Measurements from ENCODE around the gene FIBCD1. TPM values are rescaled to one million over a fixed set of nuclear protein-coding genes. Genes with fewer than 3 reads are reported as not detected.
"Not testable (repeated sequence)": the region's sequence is repeated elsewhere in the genome, so short reads cannot be mapped to it uniquely, and the experiment has no call there.

The FIBCD1 gene
- polyA plus RNA-seq, 1 donor (not counting 4 experiments of a cell fraction or from before 2014, with no cell fraction given): 0.79 TPM

DNA sequence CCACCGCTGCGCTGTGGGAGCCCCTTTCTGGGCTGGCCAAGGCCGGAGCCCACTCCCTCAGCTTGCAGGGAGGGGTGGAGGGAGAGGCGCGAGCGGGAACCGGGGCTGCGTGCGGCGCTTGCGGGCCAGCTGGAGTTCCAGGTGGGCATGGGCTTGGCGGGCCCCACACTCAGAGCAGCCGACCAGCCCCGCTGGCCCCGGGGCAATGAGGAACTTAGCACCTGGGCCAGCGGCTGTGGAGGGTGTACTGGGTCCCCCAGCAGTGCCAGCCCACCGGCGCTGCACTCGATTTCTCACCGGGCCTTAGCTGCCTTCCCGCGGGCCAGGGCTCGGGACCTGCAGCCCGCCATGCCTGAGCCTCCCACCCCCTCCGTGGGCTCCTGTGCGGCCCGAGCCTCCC is 29.0 kb downstream of the FIBCD1 start:
- H3K79me2 ChIP-seq (ENCODE audit: control insufficient read depth, insufficient read depth, low read length); H4K20me1 ChIP-seq (ENCODE audit: control insufficient read depth, extremely low read depth, insufficient read depth, low read length); H3K27ac ChIP-seq (ENCODE audit: control insufficient read depth, insufficient read depth, low read length); H2AFZ ChIP-seq (ENCODE audit: control insufficient read depth, low read length); H3K27me3 ChIP-seq (ENCODE audit: control insufficient read depth, extremely low read depth, insufficient read depth, low read length); H3K4me3 ChIP-seq (ENCODE audit: control insufficient read depth in 2 of 3, extremely low read depth in 1 of 3, insufficient read depth in 2 of 3, low read depth in 1 of 3, low read length in 3 of 3); H3K9me3 ChIP-seq (ENCODE audit: control insufficient read depth, low read depth, low read length); H3K9ac ChIP-seq (ENCODE audit: control insufficient read depth, extremely low read depth, insufficient read depth, low read length); H3K4me2 ChIP-seq (ENCODE audit: control insufficient read depth, extremely low read depth, insufficient read depth, low read depth, low read length); H3K36me3 ChIP-seq (ENCODE audit: control insufficient read depth in 2 of 2, extremely low read depth in 1 of 2, insufficient read depth in 2 of 2, low read length in 2 of 2); H3K9me1 ChIP-seq (ENCODE audit: control insufficient read depth, extremely low read depth, insufficient read depth, low read length); FAIRE-seq; DNase-seq (ENCODE audit: low read depth, low spot score); dilution Hi-C loops (cut with MboI; ENCODE audit: extremely low pct_ligation_motif_present, low sequenced_read_pairs): not testable (repeated sequence)
- H3K4me1 ChIP-seq (ENCODE audit: control insufficient read depth, extremely low read depth, insufficient read depth, low read length): peaks cover 15% of the 10 kb centered on the region

DNA sequence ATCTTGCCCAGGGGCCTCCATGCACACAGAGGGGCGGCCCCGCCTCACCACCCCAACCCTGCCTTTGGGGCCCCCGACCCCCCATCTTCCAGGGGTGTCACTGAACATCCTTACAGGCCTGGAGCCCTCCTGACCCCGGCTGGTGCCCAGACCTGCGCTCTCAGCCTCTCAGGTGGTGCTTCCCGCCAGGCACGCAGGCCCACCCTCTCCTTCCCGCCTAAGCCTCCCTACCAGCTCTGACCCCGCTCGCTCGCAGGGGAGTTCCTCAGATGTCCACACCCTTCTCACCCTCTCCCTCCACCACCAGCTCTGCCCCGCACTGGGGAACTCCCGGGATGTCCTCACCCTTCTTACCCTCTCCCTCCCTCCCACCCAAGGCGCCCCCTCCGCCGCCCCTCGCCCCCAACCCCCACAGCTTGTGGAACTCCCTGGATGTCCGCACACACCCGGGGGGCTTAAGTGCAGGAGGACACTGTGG is 30.1 kb downstream of the FIBCD1 start:
- no peaks in the 10 kb centered on the region for H3K9me1 ChIP-seq (ENCODE audit: control insufficient read depth, extremely low read depth, insufficient read depth, low read length)
- no peaks in the 10 kb centered on the region for H3K79me2 ChIP-seq (ENCODE audit: control insufficient read depth, insufficient read depth, low read length)
- H2AFZ ChIP-seq (ENCODE audit: control insufficient read depth, low read length): no peak overlapping the region
- dilution Hi-C loops (cut with MboI; ENCODE audit: extremely low pct_ligation_motif_present, low sequenced_read_pairs): no loop called here
- no peak for FAIRE-seq
- H3K9me3 ChIP-seq (ENCODE audit: control insufficient read depth, low read depth, low read length): no peaks in the 10 kb centered on the region
- H3K27ac ChIP-seq (ENCODE audit: control insufficient read depth, insufficient read depth, low read length): no peak overlapping the region
- H3K4me3 ChIP-seq (ENCODE audit: control insufficient read depth in 2 of 3, extremely low read depth in 1 of 3, insufficient read depth in 2 of 3, low read depth in 1 of 3, low read length in 3 of 3): no peak overlapping the region
- H3K4me2 ChIP-seq (ENCODE audit: control insufficient read depth, extremely low read depth, insufficient read depth, low read depth, low read length): no peak overlapping the region
- H3K36me3 ChIP-seq (ENCODE audit: control insufficient read depth in 2 of 2, extremely low read depth in 1 of 2, insufficient read depth in 2 of 2, low read length in 2 of 2): no peaks in the 10 kb centered on the region
- H4K20me1 ChIP-seq (ENCODE audit: control insufficient read depth, extremely low read depth, insufficient read depth, low read length): no peaks in the 10 kb centered on the region
- peaks cover 6% of the 10 kb centered on the region for H3K27me3 ChIP-seq (ENCODE audit: control insufficient read depth, extremely low read depth, insufficient read depth, low read length)
- peaks cover 15% of the 10 kb centered on the region for H3K4me1 ChIP-seq (ENCODE audit: control insufficient read depth, extremely low read depth, insufficient read depth, low read length)
- TF ChIP-seq CTCF (optimal IDR thresholded peaks at IDR 0.05 in 1 of 3, IDR thresholded peaks at IDR 0.05 in 1 of 3, conservative IDR thresholded peaks at IDR 0.05 in 1 of 3; ENCODE audit: extremely low read depth in 1 of 3, insufficient read depth in 2 of 3, low read length in 3 of 3): no peak
- TF ChIP-seq EZH2 (IDR thresholded peaks at IDR 0.05; ENCODE audit: low read length): no peak
- H3K9ac ChIP-seq (ENCODE audit: control insufficient read depth, extremely low read depth, insufficient read depth, low read length): no peak overlapping the region
- DNase-seq (ENCODE audit: low read depth, low spot score): no peak

Measured in keratinocyte (primary cell).